Stimulated activated CD8-positive, alpha-beta memory T cell treated with anti-CD3 and anti-CD28 coated beads, Interleukin-15, amount 100 ng/mL, for 48 hours (primary cell): ENCODE results near the gene ADAMTS18.

Source experiments
- DNase-seq, 2 donors: peaks; one replicate each; pipeline ENCODE4 v3.0.0-alpha.2; 2020; ENCODE audit warnings: low read depth in 2 of 2

Gene ADAMTS18

GRCh38 chr16:77328768-77329167 lies 106.1 kb downstream of the ADAMTS18 start:
- DNase-seq: no peak

- no peak for DNase-seq
Observed at GRCh38 chr16:77328274-77328673, 106.6 kb downstream of the ADAMTS18 start.

GRCh38 chr16:77327717-77328116 lies 107.1 kb downstream of the ADAMTS18 start:
- DNase-seq: no peak

GRCh38 chr16:77324729-77325128 lies 110.1 kb downstream of the ADAMTS18 start:
- DNase-seq: no peak

GRCh38 chr16:77323695-77324094 lies 111.1 kb downstream of the ADAMTS18 start:
- no peak for DNase-seq

- DNase-seq: no peak
Observed at GRCh38 chr16:77322757-77323156, 112.1 kb downstream of the ADAMTS18 start.

GRCh38 chr16:77317059-77317458 lies 117.8 kb downstream of the ADAMTS18 start:
- no peak for DNase-seq

GRCh38 chr16:77310877-77311276 lies 124.0 kb downstream of the ADAMTS18 start:
- DNase-seq: no peak

GRCh38 chr16:77308163-77308561 lies 126.7 kb downstream of the ADAMTS18 start:
- no peak for DNase-seq

- peak in 1 of 2 donors; percentile 7 for DNase-seq
Observed at GRCh38 chr16:77307426-77308162, 127.2 kb downstream of the ADAMTS18 start.

- no peak for DNase-seq
Observed at GRCh38 chr16:77306075-77306474, 128.8 kb downstream of the ADAMTS18 start.

GRCh38 chr16:77304877-77305276 lies 130.0 kb downstream of the ADAMTS18 start:
- DNase-seq: no peak

- DNase-seq: no peak
Observed at GRCh38 chr16:77304134-77304533, 130.7 kb downstream of the ADAMTS18 start.

GRCh38 chr16:77302674-77303073 lies 132.2 kb downstream of the ADAMTS18 start:
- DNase-seq: no peak

- DNase-seq: no peak
Observed at GRCh38 chr16:77302249-77302648, 132.6 kb downstream of the ADAMTS18 start.

GRCh38 chr16:77300256-77300655 lies 134.6 kb downstream of the ADAMTS18 start:
- DNase-seq: no peak

GRCh38 chr16:77299395-77299794 lies 135.4 kb downstream of the ADAMTS18 start:
- no peak for DNase-seq

GRCh38 chr16:77298418-77299360 lies 136.1 kb downstream of the ADAMTS18 start:
- no peak for DNase-seq

GRCh38 chr16:77297996-77298395 lies 136.8 kb downstream of the ADAMTS18 start:
- no peak for DNase-seq

- no peak for DNase-seq
Observed at GRCh38 chr16:77295896-77296295, 138.9 kb downstream of the ADAMTS18 start.

GRCh38 chr16:77290451-77291115 lies 144.3 kb downstream of the ADAMTS18 start:
- no peak for DNase-seq

- DNase-seq: no peak
Observed at GRCh38 chr16:77289331-77289809, 145.5 kb downstream of the ADAMTS18 start.
